HG03565 (cell line): Measurements from ENCODE around the gene C1QTNF6.
"Not testable (repeated sequence)": the region's sequence is repeated elsewhere in the genome, so short reads cannot be mapped to it uniquely, and the experiment has no call there.

Source experiments
- ATAC-seq: cut with Tn5 transposase; IDR thresholded peaks from one replicate; pipeline ENCODE4 v1.9.1; 2021; ENCODE audit warnings: mild to moderate bottlenecking, moderate library complexity; ENCODE audit not compliant: unreplicated experiment

Gene C1QTNF6

GRCh38 chr22:37187891-37188761, at the start of gene C1QTNF6:
TSS of gene C1QTNF6 (minus strand) at chr22:37188247. CDS start at chr22:37188213, 34 bp downstream.
- ATAC-seq, result no peak

DNA sequence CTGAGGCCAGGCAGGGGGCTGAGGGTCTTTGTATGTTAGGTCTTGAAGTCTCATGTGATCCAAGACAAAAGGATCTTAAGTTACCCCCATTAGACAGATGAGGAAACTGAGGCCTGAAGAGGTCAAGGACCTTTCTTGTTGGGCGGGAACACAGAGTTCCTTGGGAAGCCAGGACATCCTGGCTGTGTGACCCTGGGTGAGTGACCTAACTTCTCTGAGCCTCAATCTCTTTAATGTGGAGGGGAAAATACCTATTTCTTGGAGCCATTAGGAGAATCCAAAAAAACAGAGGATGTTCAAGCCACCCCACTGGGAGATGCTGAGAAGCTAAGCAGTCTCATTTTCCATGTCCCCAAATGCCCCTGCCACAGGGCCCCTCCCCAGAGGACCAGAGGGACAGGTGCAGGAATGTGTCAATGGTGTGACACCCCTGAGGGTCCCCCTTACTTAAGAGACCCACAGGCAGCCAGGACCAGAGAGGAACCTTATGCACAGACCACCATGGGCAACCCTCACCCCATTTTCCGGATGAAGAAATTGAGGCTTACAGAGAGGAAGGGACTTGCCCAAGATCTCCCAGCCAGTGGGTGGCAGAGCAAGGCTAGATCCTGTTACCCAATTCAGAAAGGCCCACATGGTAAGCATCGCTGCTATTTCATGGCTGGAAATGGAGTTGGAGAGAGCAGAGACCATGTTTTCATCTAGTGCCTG, 48.0 kb upstream of the C1QTNF6 start:
- ATAC-seq, result no peak

- no peak for ATAC-seq
These were observed 47.0 kb upstream of the C1QTNF6 start for GRCh38 chr22:37234736-37235711.

GRCh38 chr22:37233751-37234631, 45.9 kb upstream of the C1QTNF6 start:
- no peak for ATAC-seq

- ATAC-seq, result not testable (repeated sequence)
These were observed 45.3 kb upstream of the C1QTNF6 start for GRCh38 chr22:37233371-37233750.

DNA sequence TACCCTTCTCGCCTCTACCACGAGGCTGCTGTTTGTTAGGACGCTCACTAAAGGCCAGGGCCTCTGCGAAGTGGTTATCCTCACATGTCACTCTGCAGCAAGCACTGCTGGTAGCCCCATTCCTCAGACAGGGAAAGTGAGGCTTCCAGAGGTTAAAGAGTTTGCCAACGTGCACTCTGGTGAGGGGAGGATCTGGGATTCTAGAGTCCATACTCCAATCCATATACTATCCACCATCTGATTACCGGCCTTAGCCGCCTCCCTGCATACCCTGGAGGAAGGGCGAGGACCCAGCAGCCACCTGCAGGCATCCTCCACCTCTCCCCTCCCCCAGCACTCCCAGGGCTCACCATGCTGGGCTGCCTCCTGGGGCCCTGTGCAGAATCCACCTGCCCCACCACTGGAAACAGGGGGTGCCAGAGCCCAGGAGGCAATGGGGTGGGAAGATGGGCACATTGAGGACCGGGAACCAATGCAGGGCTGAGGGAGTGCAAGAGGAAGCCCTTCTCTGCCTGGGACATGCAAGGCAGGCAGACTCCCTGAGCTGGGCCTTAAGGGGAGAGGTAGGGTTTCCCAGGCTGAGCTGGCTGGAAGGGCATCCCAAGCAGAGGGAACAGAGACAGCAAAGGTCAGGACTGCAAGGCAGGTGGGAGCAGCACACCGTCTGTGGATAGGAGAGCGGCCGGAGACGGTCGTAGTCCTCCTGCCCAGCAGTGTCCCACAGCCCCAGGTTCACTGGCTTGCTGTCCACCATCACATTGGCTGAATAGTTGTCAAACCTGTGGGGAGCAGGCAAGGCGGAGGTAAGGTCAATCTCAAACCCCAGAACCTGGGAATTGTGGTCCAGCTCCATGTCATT, 44.3 kb upstream of the C1QTNF6 start:
- ATAC-seq, result no peak

DNA sequence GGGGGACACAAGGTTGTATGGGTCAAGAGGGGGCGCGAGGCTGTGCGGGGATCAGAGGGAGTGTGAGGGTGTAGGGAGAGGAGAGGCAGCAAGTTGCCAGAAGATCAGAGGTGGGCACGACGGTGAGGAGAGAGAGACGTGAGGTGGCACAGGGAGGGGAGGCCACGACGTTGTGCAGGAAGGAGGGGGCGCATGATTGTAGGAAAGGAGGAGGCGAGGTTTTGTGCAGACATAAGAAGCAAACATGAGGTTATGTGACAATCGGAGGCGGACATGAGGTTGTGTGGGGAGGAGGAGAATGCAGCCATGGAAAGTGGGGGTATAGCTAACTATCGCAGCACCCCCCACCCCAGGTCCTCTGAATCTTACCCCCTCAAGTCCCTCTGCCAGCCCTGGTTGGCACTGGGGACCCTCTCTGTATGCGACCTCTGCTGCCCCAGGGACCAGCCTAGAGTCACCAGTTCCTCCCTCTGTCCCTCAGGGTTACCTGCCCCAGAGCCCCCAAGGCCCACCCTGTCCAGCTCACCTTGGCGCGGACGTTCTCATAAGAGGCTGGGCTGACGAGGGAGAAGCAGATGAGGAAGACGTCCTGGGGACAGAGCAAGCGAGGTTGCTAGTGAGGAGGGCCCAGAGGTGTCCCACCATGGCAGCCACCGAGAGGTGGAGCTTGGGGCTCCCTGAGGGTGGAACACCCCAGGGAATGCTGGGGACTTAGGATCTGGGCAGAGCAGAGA, 43.5 kb upstream of the C1QTNF6 start:
- no peak for ATAC-seq

- peak; percentile 54 for ATAC-seq
These were observed 42.8 kb upstream of the C1QTNF6 start for GRCh38 chr22:37230673-37231405.

DNA sequence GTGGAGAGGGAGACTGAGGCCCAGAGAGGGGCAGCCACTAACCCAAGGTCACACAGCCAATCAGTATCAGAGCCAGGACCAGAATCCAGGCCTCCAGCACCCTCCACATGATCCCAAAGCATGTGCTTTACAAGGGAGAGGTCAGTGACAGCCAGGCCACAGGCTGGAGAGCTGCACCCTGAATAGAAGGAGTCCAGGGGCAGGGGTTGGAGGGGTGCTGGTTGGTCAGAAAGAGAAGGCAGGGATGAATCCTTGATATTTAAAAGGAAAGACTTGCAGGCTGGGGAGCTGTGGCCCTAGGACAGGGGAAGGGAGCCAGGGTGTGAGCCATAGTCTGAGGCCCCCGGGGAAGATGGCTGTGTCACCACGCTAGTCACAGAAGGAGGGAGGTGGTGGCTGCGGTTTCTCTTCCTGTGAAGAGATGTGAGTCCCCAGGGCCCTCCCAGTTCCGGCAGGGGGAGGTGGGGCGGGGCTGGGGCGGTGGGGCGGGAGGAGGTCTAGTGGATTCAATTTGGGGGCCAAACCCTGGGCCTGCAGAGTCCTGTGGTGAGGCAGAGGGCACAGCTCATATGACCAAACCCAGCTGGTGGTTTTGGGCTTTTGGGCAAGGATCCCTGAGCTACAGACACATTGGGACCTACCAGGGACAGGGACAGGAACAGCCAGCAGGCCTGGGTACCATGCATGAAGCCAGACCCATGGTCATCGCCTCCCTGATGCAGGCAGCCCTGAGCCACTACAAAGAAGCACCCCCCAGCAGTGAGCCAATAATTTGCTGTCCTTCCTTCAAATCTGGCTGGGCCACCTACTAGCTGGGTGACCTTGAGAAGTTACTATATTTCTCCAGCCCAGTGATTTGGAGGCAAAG, 42.0 kb upstream of the C1QTNF6 start:
- ATAC-seq, result no peak

- ATAC-seq, result no peak
These were observed 41.2 kb upstream of the C1QTNF6 start for GRCh38 chr22:37229012-37229804.

GRCh38 chr22:37228106-37229011, 40.3 kb upstream of the C1QTNF6 start:
- no peak for ATAC-seq

DNA sequence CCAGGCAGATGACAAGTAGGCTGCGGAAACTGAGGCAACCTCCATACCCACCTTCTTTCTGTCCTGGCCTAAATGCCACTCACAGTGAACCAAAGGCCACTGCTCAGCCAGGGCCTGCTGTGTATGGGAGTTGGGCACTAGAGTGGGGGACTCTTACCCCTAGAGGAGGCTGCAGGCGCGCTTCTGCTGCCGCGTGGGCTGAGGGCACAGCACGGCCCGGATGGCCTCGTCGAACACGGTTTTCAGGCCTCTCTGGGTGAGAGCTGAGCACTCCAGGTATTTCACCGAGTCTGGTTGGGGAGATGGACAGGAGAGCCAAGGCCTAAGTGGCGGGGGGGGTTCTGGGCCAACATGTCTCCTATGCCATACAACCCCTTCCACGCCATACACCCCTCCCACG, 38.5 kb upstream of the C1QTNF6 start:
- ATAC-seq, result no peak

- no peak for ATAC-seq
These were observed 38.0 kb upstream of the C1QTNF6 start for GRCh38 chr22:37226087-37226486.

DNA sequence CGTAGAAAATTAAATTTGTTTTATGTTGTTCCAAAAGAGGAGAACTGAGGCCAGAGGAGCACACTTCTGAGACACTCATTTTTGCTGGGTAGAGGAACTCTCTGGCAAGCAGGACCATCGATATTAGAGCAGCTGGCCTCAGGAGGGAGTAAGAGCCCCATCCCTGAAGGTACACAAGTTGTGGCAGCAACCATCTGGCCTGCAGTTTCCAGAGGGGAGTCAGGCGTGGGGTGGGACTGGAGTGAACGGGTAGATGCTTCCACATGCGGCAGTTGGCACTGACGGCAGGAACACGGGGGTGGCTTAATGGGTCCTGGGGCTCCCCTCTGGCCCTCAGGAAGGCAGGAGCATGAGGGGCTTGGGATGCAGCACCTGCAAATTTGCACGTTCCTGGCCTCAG, 37.4 kb upstream of the C1QTNF6 start:
- ATAC-seq, result no peak
